ENCODE data around the gene TOE1. TPM values are rescaled to one million over a fixed set of nuclear protein-coding genes. Genes with fewer than 3 reads are reported as not detected.

The TOE1 gene
- total and polyA plus RNA-seq, 2 donors (not counting 1 experiment from before 2014, with no cell fraction given): 24.7 to 28.6 TPM

- no peak overlapping the region for H3K9ac ChIP-seq (ENCODE audit: low read length)
- no peak overlapping the region for H3K4me2 ChIP-seq (replicated peaks; ENCODE audit: low read depth, low read length, poor library complexity, severe bottlenecking)
- WGBS (ENCODE audit: insufficient coverage): 100% methylated on average over 1 of the region's 2 CpGs
- H3K4me3 ChIP-seq (ENCODE audit: control extremely low read depth in 1 of 5, extremely low read depth in 1 of 5, insufficient read depth in 1 of 5, low read depth in 2 of 5, low read length in 4 of 5): no peak overlapping the region
- no peaks in the 10 kb centered on the region for H3K9me3 ChIP-seq (ENCODE audit: control extremely low read depth in 1 of 3, control insufficient read depth in 2 of 3, insufficient read depth in 1 of 3, low read length in 2 of 3)
- H3K27me3 ChIP-seq (replicated peaks in 1 of 4; ENCODE audit: control extremely low read depth in 1 of 4, control insufficient read depth in 3 of 4, insufficient read depth in 4 of 4, low read length in 3 of 4): no peaks in the 10 kb centered on the region
- H3K79me2 ChIP-seq (ENCODE audit: control insufficient read depth, insufficient read depth, low read length): no peaks in the 10 kb centered on the region
- Mint-ChIP-seq H3K9me3 (ENCODE audit: insufficient read depth) (no peaks in the 10 kb centered on the region), H3K27ac (no peak overlapping the region), H3K27me3 (no peaks in the 10 kb centered on the region), H3K4me1 (peaks cover 23% of the 10 kb centered on the region), H3K4me3 (no peak overlapping the region)
- intact Hi-C loops (cut with micrococcal nuclease): loop anchor here (5.0 kb wide), 1 partner anchor 48 kb away; no protein-coding TSS in a partner anchor
- H3K4me1 ChIP-seq (ENCODE audit: control insufficient read depth in 2 of 2, insufficient read depth in 2 of 2, low read length in 2 of 2): peaks cover 7 to 12% of the 10 kb centered on the region in 2 donors
- no peak for TF ChIP-seq CTCF (IDR thresholded peaks at IDR 0.05)
- TF ChIP-seq EZH2 (IDR thresholded peaks at IDR 0.05; ENCODE audit: borderline replicate concordance, insufficient read depth, low read depth, low read length, poor library complexity, severe bottlenecking): no peak
- CTCF ChIA-PET: interaction anchor here (2.1 kb wide), 1 partner anchor 129 kb away, joined by 12 read pairs; no protein-coding TSS in a partner anchor
- no peak for DNase-seq
- no peak overlapping the region for H3K27ac ChIP-seq (ENCODE audit: low read length in 2 of 2)
- H4K20me1 ChIP-seq (ENCODE audit: control insufficient read depth, insufficient read depth, low read length, poor library complexity, severe bottlenecking): no peaks in the 10 kb centered on the region
- no peak for ATAC-seq (ENCODE audit: low read depth)
- POLR2A ChIA-PET: no interaction called here
- H3K36me3 ChIP-seq (replicated peaks in 1 of 2; ENCODE audit: control extremely low read depth in 1 of 2, control insufficient read depth in 1 of 2, extremely low read depth in 1 of 2, insufficient read depth in 2 of 2, low read length in 1 of 2): peaks cover 0 to 2% of the 10 kb centered on the region in 2 experiments
- no peak overlapping the region for H2AFZ ChIP-seq (ENCODE audit: insufficient read depth, low read depth, low read length, poor library complexity, severe bottlenecking)
Observed at GRCh38 chr1:45364294-45364693, 24.3 kb downstream of the TOE1 start.

- peaks cover 21% of the 10 kb centered on the region for H3K4me1 Mint-ChIP-seq
- ChIA-PET CTCF (interaction anchor here (0.7 to 2.1 kb wide), 3 partner anchors 38 to 203 kb away, joined by 3 to 12 read pairs (median 3); no protein-coding TSS in a partner anchor), POLR2A (interaction anchor here (0.6 to 0.8 kb wide), 4 partner anchors 31 to 205 kb away, joined by 3 to 5 read pairs (median 4); partner anchors contain the start of gene TESK2)
- Histone ChIP-seq H3K36me3 (replicated peaks in 1 of 2; ENCODE audit: control extremely low read depth in 1 of 2, control insufficient read depth in 1 of 2, extremely low read depth in 1 of 2, insufficient read depth in 2 of 2, low read length in 1 of 2) (peaks cover 0 to 2% of the 10 kb centered on the region in 2 experiments), H3K79me2 (ENCODE audit: control insufficient read depth, insufficient read depth, low read length) (no peaks in the 10 kb centered on the region), H3K4me2 (replicated peaks; ENCODE audit: low read depth, low read length, poor library complexity, severe bottlenecking) (no peak overlapping the region), H4K20me1 (ENCODE audit: control insufficient read depth, insufficient read depth, low read length, poor library complexity, severe bottlenecking) (no peaks in the 10 kb centered on the region), H3K9ac (ENCODE audit: low read length) (no peak overlapping the region), H2AFZ (ENCODE audit: insufficient read depth, low read depth, low read length, poor library complexity, severe bottlenecking) (no peak overlapping the region), H3K27ac (ENCODE audit: low read length in 2 of 2) (no peak overlapping the region), H3K27me3 (replicated peaks in 1 of 4; ENCODE audit: control extremely low read depth in 1 of 4, control insufficient read depth in 3 of 4, insufficient read depth in 4 of 4, low read length in 3 of 4) (no peaks in the 10 kb centered on the region), H3K9me3 (ENCODE audit: control extremely low read depth in 1 of 3, control insufficient read depth in 2 of 3, insufficient read depth in 1 of 3, low read length in 2 of 3) (no peaks in the 10 kb centered on the region), H3K4me1 (ENCODE audit: control insufficient read depth in 2 of 2, insufficient read depth in 2 of 2, low read length in 2 of 2) (peaks cover 5 to 6% of the 10 kb centered on the region in 2 donors), H3K4me3 (ENCODE audit: control extremely low read depth in 1 of 5, extremely low read depth in 1 of 5, insufficient read depth in 1 of 5, low read depth in 2 of 5, low read length in 4 of 5) (no peak overlapping the region)
- intact Hi-C loops (cut with micrococcal nuclease): no loop called here
- DNase-seq: no peak
- TF ChIP-seq EZH2 (IDR thresholded peaks at IDR 0.05; ENCODE audit: borderline replicate concordance, insufficient read depth, low read depth, low read length, poor library complexity, severe bottlenecking) (no peak), CTCF (IDR thresholded peaks at IDR 0.05) (no peak)
- 87% methylated on average over 4 of the region's 6 CpGs for WGBS (ENCODE audit: insufficient coverage)
- peak overlapping the region; percentile 54 for H3K27ac Mint-ChIP-seq
- no peaks in the 10 kb centered on the region for H3K27me3 Mint-ChIP-seq
- H3K9me3 Mint-ChIP-seq (ENCODE audit: insufficient read depth): no peaks in the 10 kb centered on the region
- H3K4me3 Mint-ChIP-seq: no peak overlapping the region
- no peak for ATAC-seq (ENCODE audit: low read depth)
Observed at GRCh38 chr1:45365051-45365450, 25.1 kb downstream of the TOE1 start.
